H9 (cell line): ENCODE data around the gene APP. TPM values are rescaled to one million over a fixed set of nuclear protein-coding genes. Genes with fewer than 3 reads are reported as not detected.

Experiments used
- DNase-seq: peaks from one replicate; pipeline ENCODE4 v3.0.0-alpha.2; 2017
- H2AFZ ChIP-seq: one replicate; pipeline ENCODE4 v1.6.1; 2013; ENCODE audit warnings: mild to moderate bottlenecking, low read length, control low read depth, moderate library complexity
- H2AK5ac ChIP-seq: 2 replicates; pipeline ENCODE4 v1.6.1; 2013; ENCODE audit warnings: low read length, control low read depth, mixed read lengths; ENCODE audit not compliant: insufficient read length
- H2BK120ac ChIP-seq: one replicate; pipeline ENCODE4 v1.6.1; 2013; ENCODE audit warnings: low read depth, mild to moderate bottlenecking, low read length, control low read depth, inconsistent platforms; ENCODE audit not compliant: poor library complexity, severe bottlenecking
- H2BK12ac ChIP-seq: 2 replicates; pipeline ENCODE4 v1.6.1; 2013; ENCODE audit warnings: low read length, control low read depth, mixed read lengths, low read depth; ENCODE audit not compliant: insufficient read length
- H2BK15ac ChIP-seq: 2 replicates; pipeline ENCODE4 v1.6.1; 2013; ENCODE audit warnings: low read depth, low read length, control low read depth
- H2BK20ac ChIP-seq: one replicate; pipeline ENCODE4 v1.6.1; 2013; ENCODE audit warnings: low read depth, mild to moderate bottlenecking, low read length, control low read depth, inconsistent platforms; ENCODE audit not compliant: poor library complexity, severe bottlenecking
- H2BK5ac ChIP-seq: 2 replicates; pipeline ENCODE4 v1.6.1; 2013; ENCODE audit warnings: low read length, control low read depth, mixed read lengths; ENCODE audit not compliant: insufficient read length
- H3K14ac ChIP-seq: 2 replicates; pipeline ENCODE4 v1.6.1; 2013; ENCODE audit warnings: low read length, control low read depth; ENCODE audit not compliant: insufficient read depth
- H3K18ac ChIP-seq: 2 replicates; pipeline ENCODE4 v1.6.1; 2013; ENCODE audit warnings: low read depth, mild to moderate bottlenecking, mixed read lengths, low read length, control low read depth; ENCODE audit not compliant: insufficient read length
- H3K23ac ChIP-seq: 2 replicates; pipeline ENCODE4 v1.6.1; 2013; ENCODE audit warnings: low read length, control low read depth, mixed read lengths, low read depth; ENCODE audit not compliant: insufficient read length
- H3K23me2 ChIP-seq: 2 replicates; pipeline ENCODE4 v1.6.1; 2013; ENCODE audit warnings: low read depth, mild to moderate bottlenecking, mixed read lengths, low read length, control low read depth; ENCODE audit not compliant: insufficient read length, poor library complexity, severe bottlenecking
- H3K27ac ChIP-seq: 2 replicates; pipeline ENCODE4 v1.5.1; 2013; ENCODE audit warnings: low read length, control low read depth, mixed read lengths, low read depth; ENCODE audit not compliant: insufficient read length
- H3K27me3 ChIP-seq: 2 replicates; pipeline ENCODE4 v1.6.1; 2013; ENCODE audit warnings: low read length, control low read depth, inconsistent platforms; ENCODE audit not compliant: insufficient read depth
- H3K4ac ChIP-seq: 2 replicates; pipeline ENCODE4 v1.6.1; 2013; ENCODE audit warnings: low read depth, mild to moderate bottlenecking, control low read depth, inconsistent platforms, low read length, moderate library complexity
- H3K4me1 ChIP-seq: 2 replicates; pipeline ENCODE4 v1.6.1; 2013; ENCODE audit warnings: low read length, control low read depth, inconsistent platforms; ENCODE audit not compliant: insufficient read depth
- H3K4me2 ChIP-seq: 2 replicates; pipeline ENCODE4 v1.6.1; 2013; ENCODE audit warnings: low read length, control low read depth, mixed read lengths; ENCODE audit not compliant: insufficient read length, insufficient read depth
- H3K56ac ChIP-seq: 2 replicates; pipeline ENCODE4 v1.6.1; 2013; ENCODE audit warnings: low read depth, mild to moderate bottlenecking, mixed read lengths, low read length, control low read depth; ENCODE audit not compliant: insufficient read length
- H3K79me1 ChIP-seq: 2 replicates; pipeline ENCODE4 v1.6.1; 2013; ENCODE audit warnings: low read depth, mild to moderate bottlenecking, moderate library complexity, low read length, control low read depth, inconsistent platforms; ENCODE audit not compliant: insufficient read depth, poor library complexity, severe bottlenecking
- H3K79me2 ChIP-seq: 2 replicates; pipeline ENCODE4 v1.6.1; 2013; ENCODE audit warnings: low read length, control low read depth, inconsistent platforms; ENCODE audit not compliant: insufficient read depth
- H3K9ac ChIP-seq: 2 replicates; pipeline ENCODE4 v1.6.1; 2013; ENCODE audit warnings: low read length, control low read depth, mixed read lengths; ENCODE audit not compliant: insufficient read length; ENCODE audit errors: extremely low read depth
- H3K9me3 ChIP-seq: one replicate; pipeline ENCODE4 v1.6.1; 2013; ENCODE audit warnings: low read depth, low read length, inconsistent platforms; ENCODE audit not compliant: control insufficient read depth
- H3T11ph ChIP-seq: one replicate; pipeline ENCODE4 v1.6.1; 2013; ENCODE audit warnings: mild to moderate bottlenecking, low read length, control low read depth, inconsistent platforms
- H4K20me1 ChIP-seq: one replicate; pipeline ENCODE4 v1.6.1; 2013; ENCODE audit not compliant: control insufficient read depth, insufficient read length, insufficient read depth
- H4K5ac ChIP-seq: 2 replicates; pipeline ENCODE4 v1.6.1; 2013; ENCODE audit warnings: low read depth, mild to moderate bottlenecking, mixed read lengths, low read length, control low read depth; ENCODE audit not compliant: insufficient read length
- H4K8ac ChIP-seq: replicated peaks from 2 replicates; pipeline ENCODE4 v1.6.1; 2013; ENCODE audit warnings: low read length, control low read depth, mixed read lengths, low read depth; ENCODE audit not compliant: insufficient read length
- H4K91ac ChIP-seq: 2 replicates; pipeline ENCODE4 v1.6.1; 2013; ENCODE audit warnings: low read depth, mild to moderate bottlenecking, moderate library complexity, mixed read lengths, low read length, control low read depth; ENCODE audit not compliant: insufficient read length
- H3K27ac Mint-ChIP-seq, 3 experiments: 2 replicates in 2 of 3; 3 replicates in 1 of 3; pipeline ENCODE4 v1.8.0; 2020 to 2021; ENCODE audit warnings: mixed read lengths in 3 of 3, mild to moderate bottlenecking in 1 of 3, moderate library complexity in 1 of 3
- H3K27me3 Mint-ChIP-seq: 2 replicates; pipeline ENCODE4 v1.8.0; 2021; ENCODE audit warnings: low read depth, mild to moderate bottlenecking, moderate library complexity, mixed read lengths
- H3K36me3 Mint-ChIP-seq, 3 experiments: 2 replicates in 2 of 3; 3 replicates in 1 of 3; pipeline ENCODE4 v1.8.0; 2020 to 2021; ENCODE audit warnings: low read depth in 3 of 3, mixed read lengths in 3 of 3; ENCODE audit not compliant: insufficient read depth in 1 of 3
- H3K4me1 Mint-ChIP-seq, 2 experiments: 2 replicates each; pipeline ENCODE4 v1.8.0; 2020; ENCODE audit warnings: mixed read lengths in 2 of 2
- H3K4me3 Mint-ChIP-seq, 2 experiments: 2 replicates in 1 of 2; 3 replicates in 1 of 2; pipeline ENCODE4 v1.8.0; 2020 to 2021; ENCODE audit warnings: mild to moderate bottlenecking in 2 of 2, mixed read lengths in 2 of 2, moderate library complexity in 1 of 2
- H3K9me3 Mint-ChIP-seq, 2 experiments: 2 replicates in 1 of 2; 3 replicates in 1 of 2; pipeline ENCODE4 v1.8.0; 2020; ENCODE audit warnings: mild to moderate bottlenecking in 2 of 2, mixed read lengths in 2 of 2, moderate library complexity in 1 of 2
- CTCF ChIP-seq: fragments of 200-600 bp; sonication (generic); conservative IDR thresholded peaks from 3 replicates; pipeline ENCODE4 v1.8.0; 2021; ENCODE audit warnings: antibody characterized with exemption, mild to moderate bottlenecking
- WGBS: extraction: QIAGEN DNeasy Blood & Tissue Kit; methylation state at CpG from one replicate; pipeline ENCODE4 v1.1.7; 2013; ENCODE audit warnings: missing lambda C conversion rate, low lambda C conversion rate, mixed read lengths; ENCODE audit not compliant: insufficient read length; ENCODE audit errors: extremely low coverage; 5-methylcytosine and 5-hydroxymethylcytosine counted together
- total RNA-seq: library from RNA; stranded (reverse); gene quantifications from 2 replicates; pipeline ENCODE4 v1.2.1, GENCODE V29; 2021

APP gene
- total RNA-seq, 1 experiment from 2014 or later = 380 TPM

- Mint-ChIP-seq H3K4me1 (peaks cover 76 to 79% of the 10 kb centered on the region in 2 experiments), H3K36me3 (no peaks in the 10 kb centered on the region), H3K27ac (peak overlapping the region; percentile 39 to 92 (median 72); a peak in 4 of 7 replicates), H3K27me3 (no peaks in the 10 kb centered on the region), H3K4me3 (no peak overlapping the region), H3K9me3 (no peaks in the 10 kb centered on the region)
- no peak for DNase-seq
- Histone ChIP-seq H3K79me1 (peaks cover 7% of the 10 kb centered on the region), H3K23me2 (no peaks in the 10 kb centered on the region), H2BK5ac (no peak overlapping the region), H3K4me2 (no peak overlapping the region), H3K27ac (no peak overlapping the region), H4K8ac (no peak overlapping the region), H3K9me3 (no peaks in the 10 kb centered on the region), H3K56ac (no peak overlapping the region), H3K79me2 (peaks cover 39% of the 10 kb centered on the region), H4K20me1 (no peaks in the 10 kb centered on the region), H2AFZ (no peak overlapping the region), H4K5ac (no peak overlapping the region), H2BK12ac (no peak overlapping the region), H3K4ac (no peak overlapping the region), H3T11ph (no peak overlapping the region), H2BK20ac (no peak overlapping the region), H3K4me1 (peaks cover 27% of the 10 kb centered on the region), H2BK120ac (no peak overlapping the region), H3K23ac (no peak overlapping the region), H3K9ac (no peak overlapping the region), H4K91ac (no peak overlapping the region), H2AK5ac (no peak overlapping the region), H2BK15ac (no peak overlapping the region), H3K14ac (no peak overlapping the region), H3K27me3 (no peaks in the 10 kb centered on the region), H3K18ac (no peak overlapping the region)
- no CpG with 5 or more reads among the region's 4 CpGs for WGBS
- TF ChIP-seq CTCF = no peak
Observed at GRCh38 chr21:26124421-26124833, 46.1 kb downstream of the APP start.
